Astrocyte (in vitro differentiated cells and primary cell): ENCODE data around the gene GZMM.

Experiments used
- CTCF ChIP-seq: IDR thresholded peaks from 2 replicates; pipeline ENCODE4 v1.5.1; 2011; ENCODE audit warnings: low read depth, mild to moderate bottlenecking, inconsistent platforms, low read length, moderate library complexity; ENCODE audit not compliant: insufficient read depth
- EZH2 ChIP-seq: IDR thresholded peaks from 2 replicates; pipeline ENCODE4 v1.6.1; 2012; ENCODE audit warnings: mild to moderate bottlenecking, low read length, inconsistent platforms; ENCODE audit not compliant: insufficient read depth

GRCh38 chr19:577439-578392, 33.9 kb downstream of the GZMM start:
- TF ChIP-seq CTCF (no peak), EZH2 (no peak)
